Lung (tissue), 12 donors: Measurements from ENCODE around the gene DOK7. TPM values are rescaled to one million over a fixed set of nuclear protein-coding genes. Genes with fewer than 3 reads are reported as not detected.

Experiments
- ATAC-seq: fragments of 200-7000 bp; cut with Tn5 transposase; one replicate; pipeline ENCODE4 v1.9.1; 2020; ENCODE audit warnings: moderate number of reproducible peaks; ENCODE audit not compliant: insufficient read depth, low FRiP score
- DNase-seq, 3 donors: peaks; one replicate each; pipeline ENCODE4 v3.0.0-alpha.2; 2013 to 2017
- H3K27ac ChIP-seq, 2 donors: one replicate each; pipeline ENCODE4 v1.5.1; 2013; ENCODE audit warnings: mild to moderate bottlenecking in 2 of 2, moderate library complexity in 2 of 2, control low read depth in 1 of 2, inconsistent platforms in 1 of 2, low read depth in 1 of 2, low read length in 1 of 2
- H3K27me3 ChIP-seq, 3 donors: one replicate each; pipeline ENCODE4 v1.5.1; 2013; ENCODE audit warnings: low read length in 2 of 3; ENCODE audit not compliant: control insufficient read depth in 3 of 3, insufficient read depth in 3 of 3
- H3K36me3 ChIP-seq, 4 donors: one replicate each; pipeline ENCODE4 v1.5.1; 2013; ENCODE audit warnings: low read length in 4 of 4, mild to moderate bottlenecking in 1 of 4, moderate library complexity in 1 of 4; ENCODE audit not compliant: control insufficient read depth in 4 of 4, insufficient read depth in 4 of 4
- H3K4me1 ChIP-seq, 5 donors: one replicate each; pipeline ENCODE4 v1.5.1; 2013; ENCODE audit warnings: low read length in 5 of 5, mild to moderate bottlenecking in 2 of 5, moderate library complexity in 1 of 5; ENCODE audit not compliant: control insufficient read depth in 5 of 5, insufficient read depth in 5 of 5
- H3K4me3 ChIP-seq: one replicate; pipeline ENCODE4 v1.5.1; 2013; ENCODE audit warnings: mild to moderate bottlenecking, control low read depth, moderate library complexity
- H3K9ac ChIP-seq, 2 donors: one replicate each; pipeline ENCODE4 v1.5.1; 2013; ENCODE audit warnings: low read length in 2 of 2, control low read depth in 1 of 2; ENCODE audit not compliant: insufficient read depth in 1 of 2
- H3K9me3 ChIP-seq, 4 donors: one replicate each; pipeline ENCODE4 v1.5.1; 2013; ENCODE audit warnings: low read length in 3 of 4, mild to moderate bottlenecking in 1 of 4, moderate library complexity in 1 of 4; ENCODE audit not compliant: control insufficient read depth in 4 of 4, insufficient read depth in 3 of 4
- CTCF ChIP-seq: IDR thresholded peaks from 2 replicates; pipeline ENCODE4 v1.5.1; 2012; ENCODE audit warnings: mild to moderate bottlenecking; ENCODE audit errors: control extremely low read depth, extremely low read depth
- WGBS, 2 donors: extraction: QIAGEN DNeasy Blood & Tissue Kit; methylation state at CpG; one replicate each; pipeline ENCODE4 v1.1.7; 2013; 5-methylcytosine and 5-hydroxymethylcytosine counted together
- polyA plus RNA-seq, 2 donors: library from polyadenylated mRNA; stranded (reverse); fragments of 200-250 nt; gene quantifications; one replicate each; pipeline ENCODE4 v1.2.1, GENCODE V29; 2013
- total RNA-seq, 2 donors: library from RNA; depleted of rRNA in 1 of 2; stranded (reverse); fragments of >200 nt in 1 of 2; gene quantifications; one replicate each; pipeline ENCODE4 v1.2.1, GENCODE V29; 2014 to 2021
- donor health status: control.
- donor health status: control.
- donor health status: Bipolar disorder and iron deficiency.
- donor health status: healthy.
- donor health status: DM: yes; HTN: yes; CAD: no.

DOK7 gene
- total and polyA plus RNA-seq, 4 donors: 0.53 to 2.7 (median 1.4) TPM

GRCh38 chr4:3481783-3482393 lies 18.8 kb downstream of the DOK7 start:
- Histone ChIP-seq H3K4me1 (peaks cover 0 to 12% (median 0%) of the 10 kb centered on the region in 5 donors), H3K9ac (no peak overlapping the region), H3K27me3 (peaks cover 0 to 27% (median 0%) of the 10 kb centered on the region in 3 donors), H3K27ac (peak overlapping the region in 1 of 2 donors; percentile 92), H3K9me3 (no peaks in the 10 kb centered on the region), H3K36me3 (no peaks in the 10 kb centered on the region), H3K4me3 (no peak overlapping the region)
- TF ChIP-seq CTCF: no peak
- DNase-seq (no peak), ATAC-seq (no peak)
- WGBS, 2 donors: 62 to 64% methylated on average over 19 of the region's 19 CpGs

- Histone ChIP-seq H3K27ac (peak overlapping the region in 1 of 2 donors; percentile 92), H3K36me3 (no peaks in the 10 kb centered on the region), H3K4me3 (no peak overlapping the region), H3K9me3 (no peaks in the 10 kb centered on the region), H3K9ac (no peak overlapping the region), H3K27me3 (peaks cover 0 to 34% (median under 1%) of the 10 kb centered on the region in 3 donors), H3K4me1 (peaks cover 0 to 12% (median 0%) of the 10 kb centered on the region in 5 donors)
- no peak for ATAC-seq
- WGBS, 2 donors: 89 to 96% methylated on average over 12 of the region's 12 CpGs
- no peak for DNase-seq
- no peak for TF ChIP-seq CTCF
Measured at GRCh38 chr4:3482707-3483106, 19.6 kb downstream of the DOK7 start.

GRCh38 chr4:3483471-3483921 lies 20.4 kb downstream of the DOK7 start:
- Histone ChIP-seq H3K4me1 (peaks cover 0 to 12% (median 0%) of the 10 kb centered on the region in 5 donors), H3K9me3 (no peaks in the 10 kb centered on the region), H3K27ac (peak overlapping the region in 1 of 2 donors; percentile 92), H3K27me3 (peaks cover 0 to 35% (median 3%) of the 10 kb centered on the region in 3 donors), H3K9ac (no peak overlapping the region), H3K4me3 (no peak overlapping the region), H3K36me3 (no peaks in the 10 kb centered on the region)
- 58 to 72% methylated on average over 21 to 23 of the region's 23 CpGs for WGBS, 2 donors
- ATAC-seq (no peak), DNase-seq (no peak)
- no peak for TF ChIP-seq CTCF
